GM18520 (cell line): Measurements from ENCODE around the gene INMT.

ENCODE experiments used
- ATAC-seq: cut with Tn5 transposase; IDR thresholded peaks from one replicate; pipeline ENCODE4 v1.9.1; 2021; ENCODE audit not compliant: unreplicated experiment

The INMT gene

DNA sequence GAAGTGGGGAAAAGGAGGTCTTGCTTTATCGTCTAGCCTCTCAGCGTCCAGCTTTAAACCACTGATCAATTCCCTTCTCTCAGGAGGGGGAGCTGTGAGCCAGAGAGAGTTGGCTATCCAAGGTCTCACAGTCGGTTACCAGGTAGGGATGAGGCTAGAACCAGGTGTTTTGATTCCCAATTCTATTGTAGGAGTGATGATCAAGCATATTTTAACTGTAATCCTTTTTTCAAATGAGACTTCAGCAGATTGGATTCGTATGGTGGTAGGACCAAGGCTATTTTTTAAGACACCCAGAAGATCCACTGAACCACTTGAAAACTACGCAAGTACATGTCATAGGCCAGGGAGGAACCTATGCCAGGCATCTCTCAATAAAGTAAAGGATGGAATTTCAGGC lies 27.6 kb downstream of the INMT start:
- ATAC-seq: no peak

DNA sequence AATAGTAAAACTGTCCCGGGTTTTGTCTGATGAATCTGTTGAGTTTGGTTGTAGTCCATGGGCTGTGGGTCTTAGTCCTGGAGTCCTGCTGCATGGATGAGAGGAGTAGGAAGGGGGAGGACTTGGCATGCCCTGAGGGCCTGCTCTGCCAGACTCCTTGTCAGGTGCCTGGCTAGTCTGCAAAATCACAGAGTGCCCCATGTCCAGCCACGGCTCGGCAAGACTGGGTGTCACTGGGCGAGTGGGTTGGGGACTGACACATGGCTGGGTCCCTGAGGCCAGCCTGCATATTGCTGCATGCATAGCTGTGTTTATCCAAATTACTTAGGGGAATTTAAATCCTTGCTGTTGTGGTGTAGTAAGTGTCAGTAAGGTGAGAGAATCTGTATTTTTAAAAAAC lies 29.0 kb downstream of the INMT start:
- no peak for ATAC-seq

DNA sequence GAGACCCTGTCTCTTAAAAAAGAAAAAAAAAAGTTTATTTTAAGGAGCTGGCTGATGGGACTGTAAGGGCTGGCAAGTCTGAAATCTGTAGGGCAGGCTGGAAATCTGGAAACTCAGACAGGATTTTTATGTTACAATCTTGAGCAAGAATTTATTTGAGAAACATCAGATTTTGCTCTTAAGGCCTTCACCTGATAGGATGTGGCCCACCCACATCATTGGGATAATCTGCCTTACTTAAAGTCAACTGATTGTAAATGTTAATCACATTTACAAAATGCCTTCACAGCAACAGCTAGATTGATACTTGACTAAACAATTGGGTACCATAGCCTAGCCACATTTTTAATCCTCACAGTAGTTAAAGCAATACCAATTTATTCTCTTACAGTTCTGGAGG lies 30.8 kb downstream of the INMT start:
- no peak for ATAC-seq

DNA sequence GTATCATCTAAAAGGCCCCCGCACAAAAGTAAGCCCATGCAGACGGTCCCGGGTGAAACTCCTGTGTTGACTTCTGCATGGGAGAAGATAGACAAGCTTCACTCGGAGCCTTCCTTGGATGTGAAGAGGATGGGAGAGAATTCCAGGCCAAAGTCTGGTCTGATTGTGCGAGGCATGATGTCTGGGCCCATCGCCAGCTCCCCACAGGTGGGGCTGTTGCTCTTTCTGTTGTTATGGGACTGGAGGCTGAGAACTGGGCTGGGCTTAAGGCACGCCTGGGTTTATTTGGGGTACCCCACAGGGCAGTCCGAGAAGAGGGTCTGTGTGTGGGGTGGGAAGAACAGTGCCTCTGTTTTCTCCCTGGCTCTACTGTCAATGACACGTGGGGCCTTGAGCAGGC lies 33.9 kb downstream of the INMT start:
- no peak for ATAC-seq

DNA sequence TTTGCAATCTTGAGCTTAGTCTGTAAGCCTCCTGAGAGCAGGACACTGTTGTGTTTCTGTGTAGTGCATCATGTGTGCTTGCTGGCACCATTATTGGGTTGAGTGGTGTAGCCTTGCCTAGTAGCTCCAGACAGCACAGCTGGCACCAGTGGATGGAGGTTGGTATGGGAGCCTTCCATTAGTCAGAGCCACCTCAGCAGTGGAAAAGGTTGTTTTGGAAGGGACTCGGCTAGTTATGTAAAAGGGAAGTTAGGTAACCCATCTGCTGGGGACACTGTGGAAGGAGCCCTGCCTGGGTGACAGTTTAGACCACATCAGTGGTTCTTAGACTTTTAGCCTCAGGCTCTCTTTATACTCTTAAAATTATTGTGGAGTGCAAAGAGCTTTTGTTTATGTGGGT lies 35.6 kb downstream of the INMT start:
- ATAC-seq: no peak

DNA sequence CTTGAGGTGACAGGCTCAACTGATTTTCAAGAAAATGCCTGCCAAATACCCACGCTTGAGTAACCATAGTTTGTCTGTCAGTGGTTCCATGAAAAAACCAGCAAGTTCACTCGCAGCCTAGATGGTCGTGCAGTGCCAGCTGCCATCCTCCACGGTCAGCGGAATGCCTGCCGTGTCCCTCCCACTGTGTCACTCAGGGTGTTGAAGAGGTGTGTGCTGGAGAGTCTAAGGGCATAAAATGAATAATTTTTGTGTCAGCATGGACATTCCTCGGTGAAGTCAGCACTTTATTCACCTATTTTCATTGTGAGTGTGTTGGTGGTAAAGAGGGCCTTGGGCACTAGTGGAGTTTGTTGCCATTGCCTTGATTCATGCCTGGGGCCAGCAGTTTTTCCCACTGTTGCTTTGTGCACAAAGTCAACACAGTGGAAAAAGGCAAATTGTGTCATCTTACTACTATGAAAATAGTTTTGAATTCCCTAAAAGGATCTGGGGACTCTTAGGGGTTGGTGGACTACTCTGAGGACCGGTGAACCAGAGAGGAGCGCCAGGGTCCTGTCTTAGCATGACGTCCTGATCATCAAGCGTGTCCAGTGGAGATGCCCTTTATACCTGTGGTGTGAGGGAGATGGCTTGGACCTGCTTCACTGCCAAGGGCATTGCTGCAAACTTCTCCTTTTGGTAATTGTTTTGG lies 36.9 kb downstream of the INMT start:
- no peak for ATAC-seq

DNA sequence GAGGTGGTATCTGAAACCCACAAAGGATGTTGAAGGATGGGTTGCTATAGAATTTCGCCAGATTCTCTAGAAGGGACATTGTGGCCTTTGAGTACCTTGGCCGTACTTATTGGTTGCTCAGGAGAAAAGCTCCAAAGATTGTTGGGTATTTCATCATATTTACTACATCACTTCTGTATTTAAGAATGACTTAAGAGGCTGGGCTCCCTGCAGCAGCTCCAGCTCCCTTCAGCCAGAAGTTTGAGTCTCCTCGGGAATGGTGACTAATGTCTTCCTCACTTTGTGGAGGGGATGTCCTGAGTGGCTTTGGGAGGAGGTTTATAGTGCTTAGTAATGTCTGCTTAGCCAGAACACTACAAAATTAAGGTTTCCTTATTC lies 37.4 kb downstream of the INMT start:
- no peak for ATAC-seq

DNA sequence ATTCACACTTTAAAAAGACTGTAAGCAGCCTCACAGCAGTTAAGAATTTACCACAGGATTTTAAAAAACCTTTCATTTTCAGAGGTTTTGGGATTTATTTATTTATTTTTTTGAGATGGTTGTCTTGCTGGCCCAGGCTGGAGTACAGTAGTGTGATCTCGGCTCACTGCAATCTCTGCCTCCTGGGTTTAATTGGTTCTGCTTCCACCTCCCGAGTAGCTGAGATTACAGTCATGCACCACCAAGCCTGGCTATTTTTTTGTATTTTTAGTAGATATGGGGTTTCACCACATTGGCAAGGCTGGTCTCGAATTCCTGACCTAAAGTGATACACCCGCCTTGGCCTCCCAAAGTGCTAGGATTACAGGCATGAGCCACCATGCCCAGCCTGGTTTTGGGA lies 38.4 kb downstream of the INMT start:
- ATAC-seq: no peak

DNA sequence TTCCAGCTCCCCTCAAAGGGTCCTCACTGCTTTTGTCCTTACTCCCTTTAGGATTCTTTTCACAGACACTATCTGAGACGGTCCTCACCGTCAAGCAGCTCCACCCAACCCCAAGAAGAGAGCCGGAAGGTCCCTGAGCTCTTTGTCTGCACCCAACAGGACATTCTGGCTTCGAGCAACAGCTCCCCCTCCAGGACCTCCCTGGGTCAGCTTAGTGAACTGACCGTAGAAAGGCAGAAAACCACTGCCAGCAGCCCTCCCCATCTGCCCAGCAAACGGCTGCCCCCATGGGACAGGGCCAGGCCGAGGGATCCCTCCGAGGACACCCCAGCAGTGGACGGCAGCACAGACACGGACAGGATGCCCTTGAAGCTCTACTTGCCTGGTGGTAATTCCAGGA lies 39.2 kb downstream of the INMT start:
- ATAC-seq: no peak

DNA sequence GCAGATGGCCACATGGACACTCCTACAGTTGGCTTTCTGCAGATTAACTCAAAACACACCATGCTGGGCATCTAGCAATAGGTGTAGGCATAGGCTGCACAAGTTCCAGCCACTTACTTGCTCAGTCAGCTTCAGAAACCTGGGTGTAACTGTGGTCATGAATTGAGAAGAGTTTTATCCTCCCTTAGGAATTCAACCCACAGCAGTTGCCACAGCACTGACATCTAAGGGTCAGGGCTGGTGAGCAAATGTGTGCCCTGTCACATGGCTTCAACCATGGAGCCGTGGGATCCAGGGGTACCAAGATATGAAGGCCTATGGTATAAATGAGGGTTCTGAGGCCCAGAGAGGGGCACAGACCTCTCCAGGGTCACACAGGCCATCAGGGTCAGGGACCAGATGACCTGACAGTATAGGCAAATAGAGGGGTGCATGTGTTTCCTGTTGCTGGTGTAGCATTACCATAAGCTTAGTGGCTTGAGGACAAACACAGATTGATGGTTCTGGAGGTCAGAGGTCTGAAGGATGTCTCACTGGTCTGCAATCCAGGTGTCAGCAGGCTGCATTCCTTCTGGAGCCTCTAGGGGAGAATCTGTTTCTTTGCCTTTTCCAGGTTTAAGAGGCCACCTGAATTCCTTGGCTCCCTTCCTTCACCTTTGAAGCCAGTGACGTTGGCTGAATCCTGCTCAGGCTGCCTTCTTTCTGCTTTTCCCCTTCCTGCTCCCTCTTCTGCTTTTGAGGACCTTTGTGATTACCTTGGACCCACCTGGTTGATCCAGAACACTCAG lies 43.4 kb downstream of the INMT start:
- ATAC-seq: no peak

DNA sequence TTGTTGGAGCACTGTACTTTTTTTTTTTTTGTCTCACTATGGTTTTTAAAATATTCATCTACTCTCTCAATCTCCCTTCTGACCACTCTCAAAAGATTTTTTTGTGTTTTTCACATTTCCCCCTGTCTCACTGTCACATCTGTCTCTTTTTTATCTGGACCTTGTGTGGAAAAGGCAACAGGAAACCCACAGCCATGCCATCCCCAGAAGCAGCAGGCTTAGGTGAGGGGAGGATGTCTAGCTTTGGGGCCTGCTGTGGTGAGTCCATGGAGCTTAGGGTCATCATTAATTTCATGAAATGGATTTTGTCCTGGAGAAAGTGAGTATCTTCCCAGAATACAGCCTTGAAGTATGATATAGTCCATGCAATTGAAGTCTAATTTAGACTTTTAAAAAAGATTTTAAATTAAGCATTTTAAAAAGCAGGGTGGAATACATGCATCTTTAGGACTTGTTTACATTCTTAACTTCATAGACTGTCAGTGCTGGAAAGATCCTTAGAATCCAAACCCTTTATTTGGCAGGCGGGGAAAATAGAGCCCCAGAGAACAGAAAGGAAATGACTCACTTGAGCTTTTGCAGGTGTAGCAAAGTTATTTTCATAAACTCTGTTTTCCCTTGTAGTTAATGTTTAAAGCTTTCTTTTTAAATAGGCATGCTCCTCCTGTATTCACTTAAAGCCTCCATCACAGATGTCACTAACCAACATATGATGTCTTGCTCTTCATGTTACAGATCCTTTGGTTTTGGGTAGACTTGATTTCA lies 44.4 kb downstream of the INMT start:
- no peak for ATAC-seq

DNA sequence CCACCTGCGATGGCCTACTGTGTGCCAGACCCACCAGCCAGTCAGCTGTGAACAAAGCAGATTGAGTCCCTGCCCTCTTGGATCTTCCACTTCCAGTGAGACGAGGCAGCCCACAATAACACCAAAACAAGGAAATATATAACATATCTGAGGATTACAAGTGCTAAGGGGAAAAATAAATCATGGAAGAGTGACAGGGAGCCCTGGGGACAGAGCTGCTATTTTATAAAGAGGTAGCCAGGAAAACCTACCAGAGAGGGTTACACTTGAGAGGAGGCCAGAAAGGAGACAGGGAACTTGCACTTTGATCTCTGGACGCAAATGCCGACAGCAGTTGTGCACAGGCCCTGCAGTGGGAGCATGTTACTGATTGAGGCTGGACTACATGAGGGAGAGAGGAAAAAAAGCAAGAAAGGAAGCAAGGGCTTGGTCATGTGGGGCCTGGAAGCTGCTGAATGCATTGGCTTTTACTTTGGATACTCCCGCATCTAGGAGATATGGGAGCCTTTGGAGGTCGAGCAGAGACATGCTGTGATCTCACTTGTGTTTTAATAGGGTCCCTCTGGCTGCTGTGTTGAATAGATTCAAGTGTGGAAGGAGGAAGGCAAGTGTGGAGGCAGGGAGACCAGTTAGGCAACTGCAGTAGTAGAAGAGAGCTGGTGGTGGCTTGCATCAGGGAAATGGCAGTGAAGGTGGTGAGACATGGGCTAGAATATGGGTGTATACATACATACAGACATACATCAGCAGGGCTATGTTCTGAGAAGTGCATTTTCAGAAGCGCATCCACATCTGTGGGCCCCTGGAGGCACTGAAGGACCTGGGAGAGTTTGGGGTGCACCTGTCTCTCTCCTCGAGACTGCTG lies 45.5 kb downstream of the INMT start:
- no peak for ATAC-seq

DNA sequence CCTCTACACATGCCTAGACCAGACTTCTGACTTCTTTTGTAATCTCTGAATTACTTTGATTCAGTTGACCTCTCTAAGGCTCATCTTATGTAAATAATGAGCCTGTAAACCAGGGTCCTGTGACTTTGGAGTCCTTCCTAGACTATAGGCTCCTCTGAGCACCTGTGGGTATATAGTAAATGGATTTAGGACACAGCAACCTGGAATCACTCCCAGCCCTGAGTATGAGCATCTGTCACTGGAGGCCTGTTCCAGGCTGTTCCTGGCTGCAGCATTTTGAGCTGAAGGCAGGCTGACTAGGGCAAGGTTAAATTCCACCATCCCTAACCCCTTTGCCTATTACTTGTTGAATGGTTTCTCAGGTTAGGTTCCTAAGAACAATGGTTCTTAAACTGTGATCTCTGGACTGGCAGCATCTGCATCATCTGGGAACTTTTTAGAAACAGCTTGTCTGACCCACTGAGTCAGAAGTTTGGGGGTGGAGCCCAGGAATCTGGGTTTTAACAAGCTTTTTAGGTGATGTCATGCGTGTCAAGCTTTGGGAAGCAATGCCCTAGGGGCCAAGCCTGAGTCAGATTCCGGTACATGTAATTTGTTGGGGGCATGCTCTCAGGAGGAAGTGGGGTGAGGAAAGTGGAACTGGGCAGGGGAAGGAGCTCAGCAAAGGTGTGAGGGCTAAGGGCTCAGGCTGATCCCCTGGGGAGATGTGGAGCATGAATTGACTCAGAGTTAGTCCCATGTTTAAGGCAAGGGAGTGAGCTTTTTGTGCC lies 47.5 kb downstream of the INMT start:
- ATAC-seq: peak; percentile 71

DNA sequence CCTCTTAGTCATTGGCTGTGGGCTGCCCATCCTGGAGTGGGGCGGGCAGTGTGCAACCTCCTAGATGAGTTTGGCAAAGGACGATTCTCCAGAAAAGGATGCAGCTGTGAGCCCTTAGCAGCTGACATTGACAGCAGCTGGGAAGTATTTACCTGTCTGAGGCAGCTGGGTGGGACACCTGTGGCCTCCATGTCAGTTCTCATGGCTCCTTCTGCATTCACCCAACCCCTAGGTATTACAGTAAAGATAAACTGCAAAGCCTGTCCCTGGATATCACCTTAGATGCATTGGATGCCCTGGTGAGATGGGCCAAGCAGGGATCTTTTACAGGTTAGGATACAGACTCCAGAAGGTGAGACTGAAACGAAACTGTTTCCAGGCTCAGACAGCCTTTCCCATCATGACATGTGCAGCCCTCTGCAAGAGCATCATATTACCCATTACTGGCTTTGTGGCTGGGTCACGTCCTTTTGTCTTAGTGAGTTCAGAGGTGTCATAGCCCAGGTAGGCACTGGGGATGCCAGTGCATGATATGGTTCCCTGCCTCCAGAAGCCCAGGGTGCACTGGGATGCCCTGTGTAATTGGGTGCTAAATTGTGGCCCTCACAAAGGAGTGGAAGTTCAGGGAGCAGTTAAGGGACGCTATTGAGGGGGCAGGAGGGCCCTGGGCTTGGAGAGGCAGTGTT lies 48.2 kb downstream of the INMT start:
- no peak for ATAC-seq

DNA sequence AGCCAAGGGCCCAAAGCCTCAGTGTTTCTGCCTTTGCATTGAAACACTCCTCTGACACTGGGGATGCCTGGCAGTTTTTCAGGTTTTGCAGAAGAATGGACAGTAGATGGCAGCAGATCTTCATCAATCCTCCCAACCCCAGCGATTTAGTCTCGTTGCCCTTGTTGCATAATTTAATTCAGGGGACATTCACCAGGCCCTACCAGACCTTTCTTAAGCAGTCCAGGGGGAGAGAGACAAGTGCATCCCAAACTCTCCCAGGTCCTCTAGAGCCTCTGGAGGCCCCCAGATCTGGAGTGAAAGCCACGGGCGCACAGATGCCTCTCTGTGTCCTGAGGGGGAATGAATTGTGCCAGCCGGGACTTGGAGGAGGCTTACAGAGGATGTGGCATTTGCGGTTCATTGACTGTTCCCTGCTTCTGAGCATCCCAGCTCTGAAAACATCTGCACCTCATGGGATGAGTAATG lies 48.9 kb downstream of the INMT start:
- no peak for ATAC-seq

DNA sequence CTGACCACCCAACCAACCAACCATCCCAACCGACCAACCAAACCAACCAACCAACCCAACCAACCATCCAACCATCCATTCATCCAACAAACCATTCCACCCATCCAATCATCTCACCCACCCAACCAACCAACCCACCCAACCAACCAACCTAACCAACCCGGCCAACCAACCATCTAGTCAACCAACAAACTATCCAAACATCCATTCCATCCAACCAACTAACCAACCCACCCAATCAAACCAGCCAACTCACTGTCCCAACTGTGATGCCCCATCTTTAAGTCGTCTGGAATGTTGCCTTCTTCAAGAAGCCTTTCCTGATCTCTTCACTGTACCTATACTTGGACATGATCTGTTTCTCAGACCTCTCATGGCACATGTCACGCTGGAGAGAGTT lies 50.9 kb downstream of the INMT start:
- ATAC-seq: no peak

DNA sequence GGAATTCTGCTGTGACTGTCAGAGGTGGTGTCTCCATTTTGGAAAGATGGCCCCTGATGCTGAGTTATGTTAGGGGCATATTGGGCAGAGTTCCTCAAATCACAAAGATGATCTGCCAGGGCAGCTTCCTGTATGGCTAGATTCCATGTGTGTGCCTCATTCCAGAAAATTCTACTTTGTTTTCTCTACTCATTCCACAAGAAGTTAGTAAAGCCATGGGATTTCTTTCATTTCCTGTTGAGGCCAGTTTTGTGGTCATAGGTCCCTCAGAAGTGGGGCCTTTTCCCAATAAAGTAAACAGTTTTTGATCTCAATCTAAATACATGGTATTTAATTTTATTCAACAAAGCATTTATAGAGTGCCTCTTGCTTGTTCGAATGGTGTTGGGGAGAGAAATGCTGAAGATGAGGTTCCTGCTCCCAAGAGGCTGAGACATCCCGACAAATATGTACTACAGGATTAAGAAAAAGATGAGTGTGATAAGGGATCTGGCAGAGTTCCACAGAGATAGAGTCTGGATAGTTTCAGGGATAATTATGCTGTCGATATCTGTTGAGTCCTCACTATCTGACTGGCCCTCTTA lies 52.2 kb downstream of the INMT start:
- no peak for ATAC-seq

DNA sequence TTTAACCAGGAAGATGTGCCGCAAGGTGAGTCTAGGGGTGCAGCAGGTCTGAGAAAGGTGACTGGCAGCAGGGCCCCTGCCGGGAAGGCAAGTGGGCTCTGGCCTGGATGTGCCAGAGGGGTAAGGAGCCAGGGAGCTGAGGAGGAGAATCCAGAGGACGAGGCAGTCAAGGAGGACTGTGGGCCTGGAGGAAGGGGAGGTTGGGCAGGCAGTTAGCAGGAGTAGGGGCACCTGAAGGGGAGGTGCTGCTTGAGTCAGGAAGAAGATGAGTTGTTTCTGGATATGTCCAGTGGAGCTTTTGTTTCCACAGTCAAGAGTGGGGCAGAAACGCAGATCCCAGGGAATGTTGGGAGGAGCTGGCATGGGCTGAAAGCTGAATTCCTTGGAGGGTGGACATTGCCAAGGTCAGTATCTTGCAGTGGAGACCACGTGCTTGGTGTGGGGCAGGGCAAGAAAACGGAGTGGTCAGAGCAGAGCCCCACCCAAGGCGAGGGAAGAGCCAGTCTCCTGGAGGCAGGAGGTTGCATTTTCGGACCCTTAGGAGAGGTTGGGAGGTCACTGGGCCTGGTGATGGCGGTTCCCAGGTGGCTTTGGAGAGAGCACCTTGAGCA lies 53.3 kb downstream of the INMT start:
- no peak for ATAC-seq

DNA sequence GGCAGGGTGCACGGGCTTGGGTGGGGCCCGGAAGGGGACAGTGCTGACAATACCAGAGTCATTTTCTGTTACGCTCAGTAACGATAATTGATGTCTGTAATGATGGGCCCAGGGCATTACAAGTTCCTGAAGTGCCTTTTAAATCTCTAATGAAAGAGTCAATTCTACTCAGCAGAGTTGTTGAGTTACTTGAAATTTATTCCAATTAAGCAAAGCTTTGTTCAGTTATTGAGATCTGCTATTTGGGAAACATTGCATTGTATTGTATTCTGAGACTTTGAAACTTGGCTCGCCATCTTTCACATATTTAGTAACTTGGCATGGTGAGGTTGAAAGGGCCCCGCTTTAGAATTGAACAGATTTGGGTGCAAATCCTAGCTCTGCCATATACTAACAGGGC lies 54.0 kb downstream of the INMT start:
- no peak for ATAC-seq
